Measurements from ENCODE around the gene VSTM1. TPM values are rescaled to one million over a fixed set of nuclear protein-coding genes. Genes with fewer than 3 reads are reported as not detected.
A peak's percentile ranks its signal among the peaks of the same experiment; 100 is the strongest.

Gene VSTM1
- total and polyA plus RNA-seq, 4 donors: 0.07 to 1.3 TPM; not detected in 2

- Histone ChIP-seq H3K4me3 (ENCODE audit: low read depth in 1 of 3, low read length in 3 of 3) (no peak overlapping the region), H3K36me3 (ENCODE audit: control insufficient read depth in 4 of 4, insufficient read depth in 3 of 4, low read depth in 1 of 4, low read length in 3 of 4) (no peaks in the 10 kb centered on the region), H3K9me3 (ENCODE audit: control insufficient read depth in 4 of 4, low read length in 3 of 4) (no peaks in the 10 kb centered on the region), H3K4me1 (ENCODE audit: control insufficient read depth in 4 of 4, insufficient read depth in 4 of 4, low read length in 3 of 4) (no peaks in the 10 kb centered on the region), H3K27me3 (ENCODE audit: control insufficient read depth in 4 of 4, insufficient read depth in 4 of 4, low read length in 3 of 4) (peaks cover 0 to 3% (median 0%) of the 10 kb centered on the region in 4 donors), H3K27ac (ENCODE audit: low read depth in 1 of 2, low read length in 2 of 2) (no peak overlapping the region), H3K9ac (ENCODE audit: low read depth in 1 of 2, low read length in 2 of 2) (no peak overlapping the region)
- 53% methylated on average over 4 of the region's 4 CpGs for WGBS
- no peak for TF ChIP-seq HNF4A (conservative IDR thresholded peaks at IDR 0.05)
- no peak for TF ChIP-seq YY1 (IDR thresholded peaks at IDR 0.05)
- TF ChIP-seq TAF1 (conservative IDR thresholded peaks at IDR 0.05): no peak
- no peak for TF ChIP-seq JUND (IDR thresholded peaks at IDR 0.05)
- no peak for TF ChIP-seq MAX (IDR thresholded peaks at IDR 0.05)
- no peak for TF ChIP-seq FOXA1 (IDR thresholded peaks at IDR 0.05)
- TF ChIP-seq NR2F2 (IDR thresholded peaks at IDR 0.05): no peak
- TF ChIP-seq, protein P1, sequence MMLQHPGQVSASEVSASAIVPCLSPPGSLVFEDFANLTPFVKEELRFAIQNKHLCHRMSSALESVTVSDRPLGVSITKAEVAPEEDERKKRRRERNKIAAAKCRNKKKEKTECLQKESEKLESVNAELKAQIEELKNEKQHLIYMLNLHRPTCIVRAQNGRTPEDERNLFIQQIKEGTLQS (IDR thresholded peaks at IDR 0.05): no peak
- DNase-seq (ENCODE audit: low spot score): no peak
These were observed 28.2 kb downstream of the VSTM1 start for GRCh38 chr19:54035215-54036178.

DNA sequence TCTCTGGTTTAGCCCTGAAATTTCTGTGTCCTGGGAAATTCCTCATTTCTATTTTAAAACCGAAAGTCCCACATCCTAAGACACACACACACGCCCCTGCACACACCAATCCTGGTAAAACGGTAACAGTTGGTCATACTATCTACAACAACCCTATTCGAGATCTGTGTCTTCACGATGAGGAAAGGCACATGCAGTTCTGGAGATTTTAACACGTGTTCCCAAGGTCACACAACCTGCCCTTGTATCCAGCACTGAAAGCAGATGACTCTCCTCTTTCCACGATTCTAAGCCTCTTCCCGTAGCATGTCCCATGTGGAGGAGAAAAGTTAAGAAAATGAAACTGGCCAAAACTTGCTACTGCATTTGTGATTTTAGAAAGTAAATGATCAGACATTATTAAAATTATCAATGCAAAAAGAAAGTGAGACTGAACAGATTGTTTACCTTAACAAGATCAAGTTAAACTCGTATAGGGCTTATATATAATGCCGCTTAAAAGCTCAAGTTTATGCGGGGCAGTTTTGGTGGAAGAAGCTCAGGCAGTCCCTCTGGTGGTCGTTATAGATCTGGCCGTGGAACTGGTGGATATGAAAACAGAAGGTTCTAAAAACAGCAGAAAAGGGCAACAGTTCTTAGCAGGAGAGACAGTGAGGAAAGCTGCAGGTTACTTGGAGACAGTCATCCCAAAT, 32.7 kb downstream of the VSTM1 start:
- Histone ChIP-seq H3K9ac (ENCODE audit: low read depth in 1 of 2, low read length in 2 of 2) (no peak overlapping the region), H3K4me3 (ENCODE audit: low read depth in 1 of 3, low read length in 3 of 3) (no peak overlapping the region), H3K9me3 (ENCODE audit: control insufficient read depth in 4 of 4, low read length in 3 of 4) (no peaks in the 10 kb centered on the region), H3K4me1 (ENCODE audit: control insufficient read depth in 4 of 4, insufficient read depth in 4 of 4, low read length in 3 of 4) (no peaks in the 10 kb centered on the region), H3K36me3 (ENCODE audit: control insufficient read depth in 4 of 4, insufficient read depth in 3 of 4, low read depth in 1 of 4, low read length in 3 of 4) (no peaks in the 10 kb centered on the region), H3K27ac (ENCODE audit: low read depth in 1 of 2, low read length in 2 of 2) (no peak overlapping the region), H3K27me3 (ENCODE audit: control insufficient read depth in 4 of 4, insufficient read depth in 4 of 4, low read length in 3 of 4) (peaks cover 0 to 3% (median 0%) of the 10 kb centered on the region in 4 donors)
- 39% methylated on average over 13 of the region's 13 CpGs for WGBS
- no peak for TF ChIP-seq EGR1 (IDR thresholded peaks at IDR 0.05; ENCODE audit: low read depth in 2 of 2)
- TF ChIP-seq RAD21 (IDR thresholded peaks at IDR 0.05): peak in 1 of 2 donors; percentile 5
- DNase-seq (ENCODE audit: low spot score): no peak

GRCh38 chr19:54029930-54030490, 33.7 kb downstream of the VSTM1 start:
- DNase-seq (ENCODE audit: low spot score): peak; percentile 57
- Histone ChIP-seq H3K9me3 (ENCODE audit: control insufficient read depth in 4 of 4, low read length in 3 of 4) (no peaks in the 10 kb centered on the region), H3K36me3 (ENCODE audit: control insufficient read depth in 4 of 4, insufficient read depth in 3 of 4, low read depth in 1 of 4, low read length in 3 of 4) (no peaks in the 10 kb centered on the region), H3K4me3 (ENCODE audit: low read depth in 1 of 3, low read length in 3 of 3) (no peak overlapping the region), H3K27me3 (ENCODE audit: control insufficient read depth in 4 of 4, insufficient read depth in 4 of 4, low read length in 3 of 4) (no peaks in the 10 kb centered on the region), H3K4me1 (ENCODE audit: control insufficient read depth in 4 of 4, insufficient read depth in 4 of 4, low read length in 3 of 4) (no peaks in the 10 kb centered on the region), H3K9ac (ENCODE audit: low read depth in 1 of 2, low read length in 2 of 2) (no peak overlapping the region), H3K27ac (ENCODE audit: low read depth in 1 of 2, low read length in 2 of 2) (no peak overlapping the region)
- 33% methylated on average over 9 of the region's 9 CpGs for WGBS
- TF ChIP-seq JUND (IDR thresholded peaks at IDR 0.05): no peak
- no peak for TF ChIP-seq EGR1 (IDR thresholded peaks at IDR 0.05; ENCODE audit: low read depth in 2 of 2)
- TF ChIP-seq FOXA1 (IDR thresholded peaks at IDR 0.05): no peak
- no peak for TF ChIP-seq YY1 (IDR thresholded peaks at IDR 0.05)
- TF ChIP-seq RAD21 (IDR thresholded peaks at IDR 0.05): peak; percentile 54 to 72
- no peak for TF ChIP-seq REST (IDR thresholded peaks at IDR 0.05)
- TF ChIP-seq CTCF (IDR thresholded peaks at IDR 0.05; ENCODE audit: low read depth, low read length, missing input control): peak; percentile 61
- no peak for TF ChIP-seq SP1 (IDR thresholded peaks at IDR 0.05)
- no peak for TF ChIP-seq GABPA (IDR thresholded peaks at IDR 0.05 in 1 of 2, conservative IDR thresholded peaks at IDR 0.05 in 1 of 2)
- TF ChIP-seq FOXA2 (IDR thresholded peaks at IDR 0.05): no peak
- TF ChIP-seq, protein P2, sequence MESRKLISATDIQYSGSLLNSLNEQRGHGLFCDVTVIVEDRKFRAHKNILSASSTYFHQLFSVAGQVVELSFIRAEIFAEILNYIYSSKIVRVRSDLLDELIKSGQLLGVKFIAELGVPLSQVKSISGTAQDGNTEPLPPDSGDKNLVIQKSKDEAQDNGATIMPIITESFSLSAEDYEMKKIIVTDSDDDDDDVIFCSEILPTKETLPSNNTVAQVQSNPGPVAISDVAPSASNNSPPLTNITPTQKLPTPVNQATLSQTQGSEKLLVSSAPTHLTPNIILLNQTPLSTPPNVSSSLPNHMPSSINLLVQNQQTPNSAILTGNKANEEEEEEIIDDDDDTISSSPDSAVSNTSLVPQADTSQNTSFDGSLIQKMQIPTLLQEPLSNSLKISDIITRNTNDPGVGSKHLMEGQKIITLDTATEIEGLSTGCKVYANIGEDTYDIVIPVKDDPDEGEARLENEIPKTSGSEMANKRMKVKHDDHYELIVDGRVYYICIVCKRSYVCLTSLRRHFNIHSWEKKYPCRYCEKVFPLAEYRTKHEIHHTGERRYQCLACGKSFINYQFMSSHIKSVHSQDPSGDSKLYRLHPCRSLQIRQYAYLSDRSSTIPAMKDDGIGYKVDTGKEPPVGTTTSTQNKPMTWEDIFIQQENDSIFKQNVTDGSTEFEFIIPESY (IDR thresholded peaks at IDR 0.05): no peak
- no peak for TF ChIP-seq RXRA (IDR thresholded peaks at IDR 0.05)
- no peak for TF ChIP-seq HNF4A (conservative IDR thresholded peaks at IDR 0.05)
- no peak for TF ChIP-seq NR2F2 (IDR thresholded peaks at IDR 0.05)
